ENCODE measurements around the gene NPTX1.

GRCh38 chr17:80441598-80442322, 34.6 kb downstream of the NPTX1 start:
- TF ChIP-seq SP1 (IDR thresholded peaks at IDR 0.05) (no peak), FOXM1 (IDR thresholded peaks at IDR 0.05; ENCODE audit: borderline replicate concordance) (no peak), HDGF (IDR thresholded peaks at IDR 0.05; ENCODE audit: borderline replicate concordance) (no peak), PKNOX1 (IDR thresholded peaks at IDR 0.05) (no peak), LEF1 (IDR thresholded peaks at IDR 0.05; ENCODE audit: borderline replicate concordance) (no peak), SUZ12 (IDR thresholded peaks at IDR 0.05) (no peak), TARDBP (IDR thresholded peaks at IDR 0.05) (no peak)

Data from HEK293T (cell line).